HEK293 (cell line): ENCODE measurements around the gene TMEM203.

Source experiments
- CTCF ChIA-PET: fragments of 350-600 bp; formaldehyde crosslinking; extraction: SDS; loops from one replicate; lab custom pipeline; 2021; ENCODE audit warnings: antibody characterized with exemption; lab: Yijun Ruan, JAX
- POLR2A ChIA-PET: fragments of 300-600 bp; formaldehyde crosslinking; extraction: SDS; loops from one replicate; lab custom pipeline; 2020; ENCODE audit warnings: antibody characterized with exemption, inconsistent platforms; lab: Yijun Ruan, JAX
- H3K27ac ChIP-seq: fragments of 200-500 bp; sonication (Bioruptor generic); 2 replicates; pipeline ENCODE4 v1.5.1; 2014; ENCODE audit warnings: low read depth, low read length, control low read depth, inconsistent platforms; ENCODE audit errors: extremely low read depth
- H3K36me3 ChIP-seq, 2 experiments: fragments of 200-500 bp in 1 of 2; sonication (Bioruptor generic) in 1 of 2; 1 replicate in 1 of 2; 2 replicates in 1 of 2; pipeline ENCODE4 v1.5.1; 2014 to 2017; ENCODE audit warnings: inconsistent platforms in 2 of 2, low read length in 2 of 2; ENCODE audit not compliant: control insufficient read depth in 2 of 2, insufficient read depth in 1 of 2
- H3K4me1 ChIP-seq: fragments of 200-500 bp; sonication (Bioruptor generic); 2 replicates; pipeline ENCODE4 v1.5.1; 2014; ENCODE audit warnings: mild to moderate bottlenecking, low read length, inconsistent platforms; ENCODE audit not compliant: control insufficient read depth, insufficient read depth
- H3K4me3 ChIP-seq: 2 replicates; pipeline ENCODE4 v1.5.1; 2011; ENCODE audit warnings: low read depth, mild to moderate bottlenecking, control low read depth, low read length, moderate library complexity
- H3K9me3 ChIP-seq: fragments of 200-500 bp; sonication (Bioruptor generic); 2 replicates; pipeline ENCODE4 v1.5.1; 2014; ENCODE audit warnings: low read depth, low read length, inconsistent platforms; ENCODE audit not compliant: control insufficient read depth, insufficient read depth
- HOXD13 ChIP-seq: sonication (generic); formaldehyde crosslinking; IDR thresholded peaks from 2 replicates; pipeline ENCODE4 v1.8.0; 2022; ENCODE audit warnings: missing genetic modification reagents, borderline replicate concordance
- INSM2 ChIP-seq: fragments of 450-650 bp; formaldehyde crosslinking; IDR thresholded peaks from 2 replicates; pipeline ENCODE4 v1.5.1; 2016; ENCODE audit warnings: missing biosample characterization, missing genetic modification characterization
- MYNN ChIP-seq: fragments of 450-650 bp; formaldehyde crosslinking; IDR thresholded peaks from 2 replicates; pipeline ENCODE4 v1.5.1; 2016; ENCODE audit warnings: missing biosample characterization, missing genetic modification characterization, borderline replicate concordance
- MZF1 ChIP-seq: fragments of 450-650 bp; formaldehyde crosslinking; IDR thresholded peaks from 2 replicates; pipeline ENCODE4 v1.5.1; 2017; ENCODE audit warnings: missing biosample characterization, missing genetic modification characterization, borderline replicate concordance
- PATZ1 ChIP-seq: fragments of 450-650 bp; formaldehyde crosslinking; IDR thresholded peaks from 2 replicates; pipeline ENCODE4 v1.5.1; 2016; ENCODE audit warnings: missing biosample characterization, missing genetic modification characterization
- PRDM10 ChIP-seq: fragments of 450-650 bp; formaldehyde crosslinking; IDR thresholded peaks from 2 replicates; pipeline ENCODE4 v1.5.1; 2016; ENCODE audit warnings: missing biosample characterization, missing genetic modification characterization
- SETDB1 ChIP-seq: IDR thresholded peaks from one replicate; pipeline ENCODE4 v1.6.1; 2017; ENCODE audit warnings: mild to moderate bottlenecking, low read length, moderate library complexity, mixed read lengths; ENCODE audit not compliant: insufficient read length
- TCF7L2 ChIP-seq: IDR thresholded peaks from 2 replicates; pipeline ENCODE4 v1.6.1; 2011; ENCODE audit warnings: low read depth, mild to moderate bottlenecking, inconsistent platforms, low read length, moderate library complexity, borderline replicate concordance
- ZFP3 ChIP-seq: fragments of 450-650 bp; formaldehyde crosslinking; IDR thresholded peaks from 2 replicates; pipeline ENCODE4 v1.5.1; 2016; ENCODE audit warnings: low read depth, missing biosample characterization, missing genetic modification characterization
- ZFP37 ChIP-seq: fragments of 450-650 bp; formaldehyde crosslinking; IDR thresholded peaks from 2 replicates; pipeline ENCODE4 v1.5.1; 2016; ENCODE audit warnings: missing biosample characterization, missing genetic modification characterization
- ZNF202 ChIP-seq: fragments of 450-650 bp; formaldehyde crosslinking; IDR thresholded peaks from 2 replicates; pipeline ENCODE4 v1.5.1; 2016; ENCODE audit warnings: missing biosample characterization, missing genetic modification characterization, borderline replicate concordance
- ZNF23 ChIP-seq: fragments of 450-650 bp; formaldehyde crosslinking; IDR thresholded peaks from 2 replicates; pipeline ENCODE4 v1.5.1; 2016; ENCODE audit warnings: missing biosample characterization, missing genetic modification characterization, borderline replicate concordance
- ZNF266 ChIP-seq: fragments of 450-650 bp; formaldehyde crosslinking; IDR thresholded peaks from 2 replicates; pipeline ENCODE4 v1.5.1; 2016; ENCODE audit warnings: missing biosample characterization, missing genetic modification characterization, low read depth
- ZNF423 ChIP-seq: fragments of 450-650 bp; formaldehyde crosslinking; IDR thresholded peaks from 2 replicates; pipeline ENCODE4 v1.5.1; 2016; ENCODE audit warnings: missing biosample characterization, missing genetic modification characterization
- ZNF555 ChIP-seq: fragments of 450-650 bp; formaldehyde crosslinking; conservative IDR thresholded peaks from 2 replicates; pipeline ENCODE4 v1.5.1; 2017; ENCODE audit warnings: missing biosample characterization, mild to moderate bottlenecking, missing genetic modification characterization, inconsistent platforms
- ZNF561 ChIP-seq: fragments of 450-650 bp; IDR thresholded peaks from 2 replicates; pipeline ENCODE4 v1.5.1; 2018; ENCODE audit warnings: missing biosample characterization, missing genetic modification characterization, borderline replicate concordance
- ZNF600 ChIP-seq: fragments of 450-650 bp; formaldehyde crosslinking; IDR thresholded peaks from 2 replicates; pipeline ENCODE4 v1.5.1; 2016; ENCODE audit warnings: missing biosample characterization, missing genetic modification characterization
- ZNF624 ChIP-seq: fragments of 450-650 bp; formaldehyde crosslinking; IDR thresholded peaks from 2 replicates; pipeline ENCODE4 v1.5.1; 2017; ENCODE audit warnings: missing biosample characterization, missing genetic modification characterization
- ZNF664 ChIP-seq: fragments of 450-650 bp; formaldehyde crosslinking; IDR thresholded peaks from 2 replicates; pipeline ENCODE4 v1.5.1; 2016; ENCODE audit warnings: missing biosample characterization, missing genetic modification characterization
- ZNF677 ChIP-seq: fragments of 450-650 bp; IDR thresholded peaks from 2 replicates; pipeline ENCODE4 v1.5.0; 2018; ENCODE audit warnings: missing biosample characterization, mild to moderate bottlenecking, missing genetic modification characterization, moderate library complexity
- ZNF777 ChIP-seq: fragments of 450-650 bp; formaldehyde crosslinking; IDR thresholded peaks from 2 replicates; pipeline ENCODE4 v1.5.1; 2017; ENCODE audit warnings: missing biosample characterization, missing genetic modification characterization, borderline replicate concordance
- ZNF792 ChIP-seq: fragments of 450-650 bp; formaldehyde crosslinking; IDR thresholded peaks from 2 replicates; pipeline ENCODE4 v1.5.1; 2016; ENCODE audit warnings: missing biosample characterization, missing genetic modification characterization
- ZNF837 ChIP-seq: fragments of 450-650 bp; formaldehyde crosslinking; IDR thresholded peaks from 2 replicates; pipeline ENCODE4 v1.5.1; 2016; ENCODE audit warnings: missing biosample characterization, missing genetic modification characterization
- ZSCAN18 ChIP-seq: fragments of 450-650 bp; formaldehyde crosslinking; IDR thresholded peaks from 2 replicates; pipeline ENCODE4 v1.5.1; 2016; ENCODE audit warnings: missing biosample characterization, missing genetic modification characterization

The TMEM203 gene

GRCh38 chr9:137218212-137218753 is 12.8 kb upstream of the TMEM203 start:
- TF ChIP-seq ZFP3 (tag by site-specific recombination): no peak
- no peak for TF ChIP-seq PRDM10 (tag by site-specific recombination)
- no peak for TF ChIP-seq SETDB1
- no peak for TF ChIP-seq ZNF792 (tag by site-specific recombination)
- no peak for TF ChIP-seq ZNF664 (tag by site-specific recombination)
- no peak for TF ChIP-seq ZNF555 (tag by site-specific recombination)
- TF ChIP-seq MZF1 (tag by site-specific recombination): no peak
- TF ChIP-seq, all 188 proteins: peak for 0
- H3K27ac ChIP-seq: no peak overlapping the region
- no peak overlapping the region for H3K4me3 ChIP-seq
- H3K9me3 ChIP-seq: no peaks in the 10 kb centered on the region
- H3K36me3 ChIP-seq: peaks cover 0 to 62% of the 10 kb centered on the region in 2 experiments; a peak in 1 of 3 replicates
- POLR2A ChIA-PET: interaction anchor here (0.6 to 17.2 kb wide), 6 partner anchors 10 to 132 kb away, joined by 3 to 304 read pairs (median 6); partner anchors contain the start of genes MAN1B1, NDOR1, TMEM203 and TPRN
- CTCF ChIA-PET: interaction anchor here (0.8 to 1.1 kb wide), 3 partner anchors 9 to 189 kb away, joined by 3 to 4 read pairs (median 4); partner anchors contain the start of gene RNF224
- peaks cover 4% of the 10 kb centered on the region for H3K4me1 ChIP-seq

GRCh38 chr9:137217276-137218211 is 12.1 kb upstream of the TMEM203 start:
- CTCF ChIA-PET: interaction anchor here (1.0 to 1.1 kb wide), 4 partner anchors 17 to 188 kb away, joined by 3 to 4 read pairs (median 3); no protein-coding TSS in a partner anchor
- no peaks in the 10 kb centered on the region; the same call in 1 of the 2 replicates for H3K4me1 ChIP-seq
- H3K9me3 ChIP-seq: no peaks in the 10 kb centered on the region
- no peak overlapping the region for H3K4me3 ChIP-seq
- POLR2A ChIA-PET: interaction anchor here (0.6 to 17.2 kb wide), 9 partner anchors 9 to 186 kb away, joined by 3 to 304 read pairs (median 8); partner anchors contain the start of genes FUT7, NDOR1, TMEM203 and TPRN
- peaks cover 0 to 70% of the 10 kb centered on the region in 2 experiments; a peak in 1 of 3 replicates for H3K36me3 ChIP-seq
- no peak overlapping the region for H3K27ac ChIP-seq
- no peak for TF ChIP-seq ZNF202 (tag by site-specific recombination)
- peak; percentile 85 for TF ChIP-seq PATZ1 (tag by site-specific recombination)
- no peak for TF ChIP-seq ZNF23 (tag by site-specific recombination)
- TF ChIP-seq TCF7L2: no peak
- no peak for TF ChIP-seq ZFP37 (tag by site-specific recombination)
- TF ChIP-seq ZNF266 (tag by site-specific recombination): no peak
- no peak for TF ChIP-seq ZNF561 (tag by site-specific recombination)
- TF ChIP-seq HOXD13 (CRISPR knock-in tag): no peak
- TF ChIP-seq ZSCAN18: no peak
- TF ChIP-seq ZNF423 (tag by site-specific recombination): no peak
- no peak for TF ChIP-seq ZNF777 (tag by site-specific recombination)
- no peak for TF ChIP-seq ZNF837 (tag by site-specific recombination)
- no peak for TF ChIP-seq ZNF677
- TF ChIP-seq ZNF600 (tag by site-specific recombination): peak; percentile 91
- no peak for TF ChIP-seq ZNF624 (tag by site-specific recombination)
- TF ChIP-seq MYNN (tag by site-specific recombination): no peak
- TF ChIP-seq INSM2 (tag by site-specific recombination): no peak
